ENCODE data around the gene PLEKHA7.

DNA sequence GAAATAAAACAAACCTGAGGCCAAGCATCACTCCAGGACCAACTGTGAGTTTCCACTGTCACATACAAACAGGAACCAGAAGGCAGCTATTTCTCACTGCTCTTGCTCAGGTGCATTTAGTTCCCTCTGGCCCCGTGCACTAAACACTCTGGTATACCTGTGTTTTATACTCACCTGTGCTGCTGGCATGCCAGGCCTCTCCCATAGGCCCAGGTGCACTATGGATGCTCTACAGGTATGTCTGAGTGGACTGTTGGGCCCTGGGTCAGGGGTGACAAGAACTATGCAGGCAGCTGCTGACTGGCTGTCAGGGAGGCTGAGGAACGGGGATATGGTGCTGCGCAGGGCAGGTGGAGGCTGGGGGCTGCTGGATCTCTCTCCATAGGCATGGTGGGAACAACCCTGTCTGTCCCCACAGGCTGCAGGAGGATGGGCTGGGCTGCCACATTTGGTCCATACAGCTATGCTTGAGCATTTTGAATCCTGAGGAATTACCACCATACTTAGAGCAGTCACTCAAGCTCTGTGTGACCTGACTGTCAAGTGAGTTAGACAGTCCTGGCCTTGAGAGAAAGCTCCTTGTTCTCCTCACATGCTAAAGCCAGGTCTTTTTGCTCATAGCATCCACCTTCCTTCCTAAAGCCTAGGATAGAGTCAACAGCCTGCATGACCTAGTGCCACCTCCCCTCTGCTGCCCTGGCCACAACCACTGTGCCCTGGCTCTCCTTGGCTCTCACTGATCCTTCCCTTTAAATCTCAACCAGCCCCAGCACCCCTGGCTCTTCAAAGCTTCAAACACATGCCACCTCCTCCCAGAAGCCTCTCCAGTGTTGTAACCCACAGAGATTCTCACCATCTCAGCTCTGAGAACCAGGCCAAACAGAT is 202.8 kb downstream of the PLEKHA7 start:
- TF ChIP-seq POLR2A (IDR thresholded peaks at IDR 0.05; ENCODE audit: low read length) = no peak
- no peak for TF ChIP-seq GATA1 (IDR thresholded peaks at IDR 0.05; ENCODE audit: low read depth, low read length)
